AG09319 (cell line): Measurements from ENCODE around the gene KIF1B.
"Not testable (repeated sequence)": the region's sequence is repeated elsewhere in the genome, so short reads cannot be mapped to it uniquely, and the experiment has no call there.

Experiments used
- DNase-seq: peaks from one replicate; pipeline ENCODE4 v3.0.0-alpha.2; 2010; ENCODE audit warnings: low read depth; ENCODE audit errors: extremely low read depth
- CTCF ChIP-seq: IDR thresholded peaks from 2 replicates; pipeline ENCODE4 v1.5.1; 2011; ENCODE audit warnings: low read depth, mild to moderate bottlenecking, inconsistent platforms, low read length, moderate library complexity

The KIF1B gene

GRCh38 chr1:10217748-10218441 lies 7.5 kb downstream of the KIF1B start:
- DNase-seq = no peak
- no peak for TF ChIP-seq CTCF

GRCh38 chr1:10220200-10220599 lies 9.8 kb downstream of the KIF1B start:
- TF ChIP-seq CTCF = no peak
- no peak for DNase-seq

- not testable (repeated sequence) for DNase-seq
Observed at GRCh38 chr1:10220657-10221056, 10.3 kb downstream of the KIF1B start.

GRCh38 chr1:10225573-10225972 lies 15.2 kb downstream of the KIF1B start:
- no peak for DNase-seq
- no peak for TF ChIP-seq CTCF

GRCh38 chr1:10228528-10228927 lies 18.2 kb downstream of the KIF1B start:
- no peak for TF ChIP-seq CTCF
- no peak for DNase-seq

GRCh38 chr1:10229903-10230302 lies 19.5 kb downstream of the KIF1B start:
- TF ChIP-seq CTCF = no peak

GRCh38 chr1:10232163-10232562 lies 21.8 kb downstream of the KIF1B start:
- no peak for TF ChIP-seq CTCF
- no peak for DNase-seq

More at GRCh38 chr1:10229903-10230302, 19.5 kb downstream of the KIF1B start:
- no peak for DNase-seq
